Activated CD4-positive, alpha-beta memory T cell treated with anti-CD3 and anti-CD28 coated beads, Interleukin-2, amount 10 ng/mL, durations not matched to agents 7 days and 5 days (primary cell): ENCODE measurements around the gene ZSWIM1. TPM values are rescaled to one million over a fixed set of nuclear protein-coding genes. Genes with fewer than 3 reads are reported as not detected.
A peak's percentile ranks its signal among the peaks of the same experiment; 100 is the strongest.

Experiments used
- CTCF ChIA-PET: fragments of 350-600 bp; sonication (Branson Sonifier 250); formaldehyde crosslinking; loops from one replicate; lab custom pipeline; 2021; ENCODE audit warnings: antibody characterized with exemption, inconsistent platforms; lab: Charles Lee
- POLR2A ChIA-PET: fragments of 350-600 bp; sonication (Branson Sonifier 250); formaldehyde crosslinking; loops from one replicate; lab custom pipeline; 2021; ENCODE audit warnings: antibody characterized with exemption; lab: Charles Lee
- DNase-seq: peaks from one replicate; pipeline ENCODE4 v3.0.0-alpha.2; 2020
- H3K27ac Mint-ChIP-seq: one replicate; pipeline ENCODE4 v1.8.0; 2021; ENCODE audit warnings: mild to moderate bottlenecking, mixed read lengths
- H3K27me3 Mint-ChIP-seq: one replicate; pipeline ENCODE4 v1.8.0; 2021; ENCODE audit warnings: mixed read lengths
- H3K36me3 Mint-ChIP-seq: one replicate; pipeline ENCODE4 v1.8.0; 2021; ENCODE audit warnings: low read depth, mixed read lengths
- H3K4me1 Mint-ChIP-seq: one replicate; pipeline ENCODE4 v1.8.0; 2021; ENCODE audit warnings: mixed read lengths
- H3K4me3 Mint-ChIP-seq: one replicate; pipeline ENCODE4 v1.8.0; 2021; ENCODE audit warnings: mild to moderate bottlenecking, mixed read lengths
- H3K9me3 Mint-ChIP-seq: one replicate; pipeline ENCODE4 v1.8.0; 2021; ENCODE audit warnings: mixed read lengths
- total RNA-seq, 2 experiments: library from RNA; stranded (reverse); gene quantifications; one replicate each; pipeline ENCODE4 v1.2.3, GENCODE V29; 2021

Gene ZSWIM1
- total RNA-seq, 2 experiments from 2014 or later = 2.7 to 2.9 TPM

DNA sequence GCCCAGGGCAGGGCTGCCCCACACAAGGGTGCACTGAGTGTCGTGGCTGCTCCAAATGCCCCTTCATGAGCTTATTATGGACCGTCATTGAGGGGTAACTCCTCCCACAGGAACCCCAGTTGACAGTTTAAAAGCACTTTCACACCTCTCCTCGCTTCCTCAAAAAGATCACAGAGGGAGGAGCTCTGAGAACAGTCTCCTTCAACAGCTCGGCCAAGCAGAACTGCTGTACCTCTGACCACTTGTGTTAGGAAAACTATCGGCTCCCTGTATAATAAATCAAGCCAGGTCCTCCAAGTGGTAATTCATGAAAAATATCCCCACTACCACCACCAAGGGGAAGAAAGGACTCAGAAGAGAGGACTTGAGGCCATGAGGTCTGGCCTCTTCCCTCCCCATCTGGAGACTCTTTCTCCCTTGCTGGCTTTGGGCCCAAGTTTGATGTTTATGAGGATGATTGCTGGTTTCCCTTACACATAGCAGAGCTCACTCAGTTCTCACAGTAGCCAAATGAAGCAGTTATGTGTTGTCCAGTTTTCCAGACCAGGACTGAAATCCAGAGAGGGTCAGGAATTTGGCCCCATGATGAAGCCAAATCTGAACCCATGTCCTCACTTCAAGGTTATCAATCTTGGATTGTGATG is 38.7 kb upstream of the ZSWIM1 start:
- Mint-ChIP-seq H3K27me3 (no peaks in the 10 kb centered on the region), H3K4me1 (peaks cover 2% of the 10 kb centered on the region), H3K36me3 (peaks cover 24% of the 10 kb centered on the region), H3K4me3 (no peak overlapping the region), H3K27ac (no peak overlapping the region), H3K9me3 (no peaks in the 10 kb centered on the region)
- DNase-seq = no peak
- CTCF ChIA-PET = no interaction called here
- POLR2A ChIA-PET = interaction anchor here (0.9 kb wide), 1 partner anchor 14 kb away, joined by 3 read pairs; no protein-coding TSS in a partner anchor

DNA sequence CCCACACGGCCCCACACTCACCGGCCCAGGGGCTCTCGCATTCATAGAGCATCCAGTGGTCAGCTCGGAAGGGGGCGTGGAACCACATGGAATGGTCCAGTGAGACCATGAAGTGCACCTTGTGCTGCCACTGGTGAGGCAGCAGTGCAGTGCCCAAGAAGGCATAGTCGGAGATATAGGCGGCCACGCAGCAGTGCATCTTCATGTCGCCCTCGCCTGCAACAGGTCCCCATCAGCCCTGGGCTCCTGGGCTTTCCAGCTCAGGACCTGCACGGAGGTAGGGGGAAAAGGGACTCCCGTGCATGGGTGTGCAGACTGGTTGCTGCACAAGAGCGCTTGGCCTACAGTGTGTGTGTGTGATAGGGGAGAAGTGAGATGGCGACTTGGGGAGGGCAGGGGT is 37.5 kb upstream of the ZSWIM1 start:
- ChIA-PET CTCF (no interaction called here), POLR2A (no interaction called here)
- no peak for DNase-seq
- Mint-ChIP-seq H3K27ac (no peak overlapping the region), H3K36me3 (peaks cover 27% of the 10 kb centered on the region), H3K4me1 (peaks cover 2% of the 10 kb centered on the region), H3K4me3 (no peak overlapping the region), H3K27me3 (no peaks in the 10 kb centered on the region), H3K9me3 (no peaks in the 10 kb centered on the region)

DNA sequence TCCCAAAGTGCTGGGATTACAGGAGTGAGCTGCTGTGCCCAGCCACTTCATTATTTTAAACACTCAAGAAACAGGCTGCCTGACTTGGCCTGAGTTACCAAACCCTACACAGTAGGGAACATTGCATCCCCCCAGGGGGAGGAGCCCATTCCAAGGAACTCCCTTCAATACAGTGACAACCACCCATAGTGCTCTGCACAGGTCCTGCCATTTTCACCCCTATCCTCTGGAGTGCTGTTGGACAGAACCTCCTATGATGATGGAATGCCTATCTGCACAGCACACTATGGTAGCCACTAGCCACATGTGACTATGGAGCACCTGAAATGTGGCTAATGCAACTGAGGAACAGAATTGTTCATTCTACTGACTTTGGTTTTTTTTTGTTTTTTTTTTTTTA is 35.6 kb upstream of the ZSWIM1 start:
- H3K36me3 Mint-ChIP-seq = peaks cover 32% of the 10 kb centered on the region
- ChIA-PET CTCF (no interaction called here), POLR2A (interaction anchor here (1.2 kb wide), 1 partner anchor 12 kb away, joined by 3 read pairs; the partner anchor contains the start of genes ACOT8 and ZSWIM3)
- no peaks in the 10 kb centered on the region for H3K9me3 Mint-ChIP-seq
- H3K27me3 Mint-ChIP-seq = no peaks in the 10 kb centered on the region
- DNase-seq = no peak
- no peak overlapping the region for H3K27ac Mint-ChIP-seq
- peaks cover 2% of the 10 kb centered on the region for H3K4me1 Mint-ChIP-seq
- H3K4me3 Mint-ChIP-seq = no peak overlapping the region

DNA sequence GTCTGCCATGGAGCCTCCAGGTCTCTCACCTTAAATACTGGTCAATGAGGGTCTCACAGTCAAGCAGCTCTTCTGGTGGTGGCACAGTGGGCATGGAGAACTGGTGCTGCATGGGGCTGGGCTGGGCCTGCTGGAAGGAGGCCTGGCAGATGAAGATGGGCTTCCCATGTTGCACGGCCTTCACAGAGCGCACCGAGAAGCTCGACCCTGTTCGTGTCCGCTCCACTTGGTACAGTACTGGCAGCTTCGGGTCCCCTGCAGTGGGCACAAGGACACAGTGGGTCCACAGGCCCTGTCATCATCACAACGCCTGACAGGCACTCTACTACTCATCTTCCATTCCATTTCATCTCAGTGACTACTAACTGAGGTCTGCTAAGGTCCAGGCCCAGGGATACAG is 32.6 kb upstream of the ZSWIM1 start:
- no peak overlapping the region for H3K27ac Mint-ChIP-seq
- no peaks in the 10 kb centered on the region for H3K9me3 Mint-ChIP-seq
- H3K36me3 Mint-ChIP-seq = peaks cover 34% of the 10 kb centered on the region
- ChIA-PET CTCF (no interaction called here), POLR2A (interaction anchor here (3.1 kb wide), 1 partner anchor 9 kb away, joined by 11 read pairs; the partner anchor contains the start of genes ACOT8 and ZSWIM3)
- no peak overlapping the region for H3K4me3 Mint-ChIP-seq
- DNase-seq = no peak
- H3K4me1 Mint-ChIP-seq = peaks cover 3% of the 10 kb centered on the region
- H3K27me3 Mint-ChIP-seq = no peaks in the 10 kb centered on the region

DNA sequence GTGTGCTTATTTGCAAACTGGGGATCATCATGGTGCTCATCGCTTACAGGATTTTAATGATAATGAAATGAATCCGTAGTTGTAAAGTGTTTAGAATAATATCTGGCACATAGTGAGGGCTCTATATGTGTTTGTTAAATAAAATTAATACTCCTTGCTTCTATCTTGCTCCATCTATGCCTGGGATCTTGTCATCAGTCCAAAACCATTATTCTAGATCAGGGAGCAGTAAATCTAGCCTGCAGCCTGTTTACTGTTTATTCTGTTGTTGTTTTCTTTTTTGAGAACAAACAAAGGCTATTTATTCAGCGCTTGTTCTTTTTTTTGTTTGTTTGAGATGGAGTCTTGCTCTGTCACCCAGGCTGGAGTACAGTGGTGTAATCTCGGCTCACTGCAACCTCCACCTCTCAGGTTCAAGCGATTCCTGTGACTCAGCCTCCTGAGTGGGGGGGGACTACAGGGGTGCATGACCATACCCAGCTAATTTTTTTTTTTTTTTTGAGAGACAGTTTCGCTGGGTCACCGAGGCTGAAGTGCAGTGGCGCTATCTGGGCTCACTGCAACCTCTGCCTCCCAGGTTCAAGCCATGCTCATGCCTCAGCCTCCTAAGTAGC is 32.0 kb upstream of the ZSWIM1 start:
- H3K9me3 Mint-ChIP-seq = no peaks in the 10 kb centered on the region
- H3K27me3 Mint-ChIP-seq = no peaks in the 10 kb centered on the region
- ChIA-PET CTCF (no interaction called here), POLR2A (interaction anchor here (3.1 kb wide), 1 partner anchor 8 kb away, joined by 11 read pairs; the partner anchor contains the start of genes ACOT8 and ZSWIM3)
- no peak overlapping the region for H3K27ac Mint-ChIP-seq
- peaks cover 8% of the 10 kb centered on the region for H3K4me1 Mint-ChIP-seq
- H3K36me3 Mint-ChIP-seq = peaks cover 37% of the 10 kb centered on the region
- DNase-seq = no peak
- H3K4me3 Mint-ChIP-seq = no peak overlapping the region

DNA sequence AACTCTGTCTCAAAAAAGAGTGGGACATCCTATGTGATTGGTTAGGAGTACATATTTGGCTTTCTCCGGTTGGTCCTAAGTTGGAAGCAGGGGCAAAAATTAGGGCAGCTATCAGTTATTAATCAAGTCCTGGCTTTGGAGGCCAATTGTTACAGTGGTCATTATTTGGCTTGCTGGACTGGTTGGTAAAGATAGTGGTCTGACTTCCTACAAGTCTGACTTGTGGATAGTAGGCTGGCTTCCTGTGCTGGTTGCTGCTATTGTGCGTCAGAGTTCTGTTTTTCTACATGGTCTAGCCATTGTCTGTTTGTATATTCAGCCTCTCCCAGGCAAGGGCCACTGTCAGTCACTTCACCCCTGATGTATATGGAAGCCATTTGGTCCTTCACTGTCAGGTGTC is 30.8 kb upstream of the ZSWIM1 start:
- Mint-ChIP-seq H3K4me3 (no peak overlapping the region), H3K27ac (no peak overlapping the region), H3K27me3 (no peaks in the 10 kb centered on the region), H3K4me1 (peaks cover 15% of the 10 kb centered on the region), H3K9me3 (no peaks in the 10 kb centered on the region), H3K36me3 (peaks cover 35% of the 10 kb centered on the region)
- ChIA-PET CTCF (no interaction called here), POLR2A (no interaction called here)
- DNase-seq = no peak

DNA sequence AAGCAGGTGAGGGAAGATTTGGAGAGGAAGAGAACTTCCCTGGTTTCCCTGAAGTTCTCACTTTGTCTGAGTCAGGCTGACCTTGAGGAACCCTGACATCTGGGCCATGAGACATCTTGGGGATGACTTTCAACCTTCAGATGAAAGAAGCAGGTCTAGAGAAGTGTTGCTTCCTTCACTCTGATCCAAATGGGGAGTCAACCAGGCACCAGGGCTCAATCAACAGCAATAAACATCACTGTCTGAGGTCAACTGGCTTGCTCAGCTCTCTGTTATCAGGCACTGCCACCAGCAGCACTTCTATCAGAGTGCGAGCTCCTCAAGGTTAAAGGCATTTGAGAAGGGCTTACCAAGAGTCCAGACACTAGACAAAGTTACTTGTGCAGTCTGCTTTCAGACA is 30.1 kb upstream of the ZSWIM1 start:
- ChIA-PET POLR2A (no interaction called here), CTCF (interaction anchor here (0.7 kb wide), 1 partner anchor 17 kb away, joined by 3 read pairs; no protein-coding TSS in a partner anchor)
- Mint-ChIP-seq H3K27ac (no peak overlapping the region), H3K4me3 (no peak overlapping the region), H3K4me1 (peaks cover 20% of the 10 kb centered on the region), H3K9me3 (no peaks in the 10 kb centered on the region), H3K36me3 (peaks cover 35% of the 10 kb centered on the region), H3K27me3 (no peaks in the 10 kb centered on the region)
- DNase-seq = no peak

DNA sequence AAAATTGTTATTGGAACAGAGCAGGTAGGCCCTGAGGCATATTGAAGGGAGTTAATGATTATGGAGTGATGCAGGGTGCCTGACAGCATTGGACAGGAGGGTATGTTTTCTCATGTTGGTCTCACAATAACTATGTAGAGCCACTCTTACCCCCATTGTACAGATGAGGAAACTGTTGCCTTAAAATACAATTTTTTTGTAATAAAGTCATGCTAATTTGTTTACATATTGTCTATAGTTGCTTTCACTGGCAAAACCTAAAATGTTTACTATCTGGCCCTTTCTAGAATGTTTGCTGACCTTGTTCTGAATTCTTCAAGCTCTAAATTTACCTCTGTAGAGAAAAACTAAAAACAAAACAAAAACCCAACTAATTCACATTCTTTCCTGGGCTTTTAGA is 29.5 kb upstream of the ZSWIM1 start:
- POLR2A ChIA-PET = no interaction called here
- DNase-seq = no peak
- H3K4me1 Mint-ChIP-seq = peaks cover 24% of the 10 kb centered on the region
- CTCF ChIA-PET = interaction anchor here (0.7 kb wide), 1 partner anchor 17 kb away, joined by 3 read pairs; no protein-coding TSS in a partner anchor
- peaks cover 30% of the 10 kb centered on the region for H3K36me3 Mint-ChIP-seq
- no peak overlapping the region for H3K27ac Mint-ChIP-seq
- no peak overlapping the region for H3K4me3 Mint-ChIP-seq
- no peaks in the 10 kb centered on the region for H3K27me3 Mint-ChIP-seq
- H3K9me3 Mint-ChIP-seq = no peaks in the 10 kb centered on the region

DNA sequence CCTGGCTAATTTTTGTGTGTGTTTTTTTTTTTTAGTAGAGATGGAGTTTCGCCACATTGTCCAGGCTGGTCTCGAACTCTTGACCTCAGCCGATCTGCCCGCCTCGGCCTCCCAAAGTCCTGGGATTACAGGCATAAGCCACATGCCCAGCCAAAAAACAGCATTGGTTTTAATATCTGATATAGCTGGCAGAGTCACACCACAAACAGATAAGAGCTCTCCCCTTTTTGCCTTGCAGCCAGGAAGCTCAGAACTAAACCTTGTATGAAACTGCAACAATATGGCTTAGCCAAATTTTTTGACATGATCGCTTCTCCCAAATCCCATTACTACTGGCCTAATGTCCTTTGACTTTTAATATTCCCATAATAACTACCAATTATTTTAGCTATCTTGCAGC is 28.7 kb upstream of the ZSWIM1 start:
- DNase-seq = no peak
- H3K4me1 Mint-ChIP-seq = peaks cover 27% of the 10 kb centered on the region
- ChIA-PET CTCF (interaction anchor here (1.0 to 1.2 kb wide), 2 partner anchors 30 to 118 kb away, joined by 3 to 5 read pairs; no protein-coding TSS in a partner anchor), POLR2A (interaction anchor here (1.1 kb wide), 1 partner anchor 39 kb away, joined by 4 read pairs; no protein-coding TSS in a partner anchor)
- H3K9me3 Mint-ChIP-seq = no peaks in the 10 kb centered on the region
- H3K36me3 Mint-ChIP-seq = peaks cover 30% of the 10 kb centered on the region
- H3K27me3 Mint-ChIP-seq = no peaks in the 10 kb centered on the region
- no peak overlapping the region for H3K4me3 Mint-ChIP-seq
- H3K27ac Mint-ChIP-seq = no peak overlapping the region

DNA sequence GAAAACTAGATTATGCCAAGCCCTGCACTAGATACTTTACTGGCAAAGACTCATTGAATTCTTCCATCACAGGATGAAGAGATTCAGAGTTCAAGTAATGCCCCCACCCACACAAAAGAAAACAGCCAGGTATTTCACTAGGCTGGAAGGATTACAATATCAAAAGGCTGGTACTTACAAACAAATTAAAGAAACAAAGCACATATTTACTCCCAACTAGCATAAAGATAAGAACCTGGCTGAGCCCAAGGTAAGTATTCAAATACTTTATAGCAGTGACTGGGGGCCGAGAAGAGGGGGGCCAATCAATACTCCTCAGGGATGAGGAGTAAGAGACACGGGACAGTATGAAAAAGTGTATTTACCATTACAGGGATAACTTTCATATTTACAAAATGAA is 27.5 kb upstream of the ZSWIM1 start:
- Mint-ChIP-seq H3K4me3 (no peak overlapping the region), H3K27me3 (no peaks in the 10 kb centered on the region), H3K36me3 (peaks cover 28% of the 10 kb centered on the region), H3K9me3 (no peaks in the 10 kb centered on the region), H3K4me1 (peaks cover 38% of the 10 kb centered on the region), H3K27ac (no peak overlapping the region)
- CTCF ChIA-PET = interaction anchor here (1.0 kb wide), 1 partner anchor 117 kb away, joined by 5 read pairs; no protein-coding TSS in a partner anchor
- DNase-seq = no peak
- POLR2A ChIA-PET = no interaction called here

DNA sequence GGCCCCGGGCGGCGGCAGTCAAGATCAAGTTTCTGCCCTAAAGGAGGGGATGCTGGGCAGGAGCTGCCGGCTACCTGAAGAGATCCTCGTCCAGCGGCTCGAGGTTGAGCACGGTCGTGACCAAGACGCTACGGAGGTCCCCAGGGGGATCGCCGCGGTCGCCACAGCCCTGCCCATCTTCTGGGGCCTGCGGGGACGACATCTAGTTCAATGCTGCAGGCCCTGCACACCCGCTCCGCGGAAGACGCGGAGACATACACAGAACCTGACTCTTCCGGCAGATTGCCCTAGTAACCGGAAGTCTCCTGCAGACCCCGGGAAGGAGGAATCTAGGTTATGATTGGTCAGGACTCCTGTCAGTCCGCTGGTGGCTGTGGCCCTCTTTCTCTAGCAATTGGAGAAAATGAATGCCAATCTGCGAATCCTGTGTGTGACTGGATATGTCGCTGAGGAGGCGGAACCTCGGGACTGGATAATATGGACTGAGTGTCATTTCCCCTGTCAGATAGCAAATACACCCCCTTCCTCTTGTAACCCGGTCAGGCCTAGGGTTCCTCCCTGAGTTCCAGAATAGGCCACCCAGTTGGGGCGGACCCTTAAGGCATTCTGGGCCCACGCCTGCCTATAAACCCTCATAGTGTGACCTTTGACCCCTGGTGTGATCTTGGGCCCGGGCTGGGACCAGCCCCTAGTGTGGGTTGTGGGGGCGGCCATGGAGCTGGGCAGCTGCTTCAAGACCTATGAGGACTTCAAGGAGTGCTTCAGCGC is 23.7 kb upstream of the ZSWIM1 start, which contains the start of the genes ACOT8 and ZSWIM3:
Gene ACOT8 (minus strand): TSS at position 279 of the 768 bp plus-strand sequence. CDS start 77 bp downstream, at position 202.
Gene ZSWIM3 (plus strand): TSS at position 501 of the 768 bp plus-strand sequence. CDS start 212 bp downstream, at position 713.
- H3K36me3 Mint-ChIP-seq = peaks cover 27% of the 10 kb centered on the region
- H3K9me3 Mint-ChIP-seq = no peaks in the 10 kb centered on the region
- H3K4me1 Mint-ChIP-seq = peaks cover 55% of the 10 kb centered on the region
- POLR2A ChIA-PET = interaction anchor here (0.9 to 4.7 kb wide), 27 partner anchors 10 to 507 kb away, joined by 3 to 41 read pairs (median 5); partner anchors contain the start of genes CTSA, DNTTIP1, NEURL2 and PCIF1
- peak; percentile 96 for DNase-seq
- no peaks in the 10 kb centered on the region for H3K27me3 Mint-ChIP-seq
- peak within 1 kb of the TSS; percentile 98 for H3K4me3 Mint-ChIP-seq
- CTCF ChIA-PET = interaction anchor here (1.1 to 2.4 kb wide), 6 partner anchors 28 to 157 kb away, joined by 3 to 12 read pairs (median 4); no protein-coding TSS in a partner anchor
- H3K27ac Mint-ChIP-seq = peak within 1 kb of the TSS; percentile 99

DNA sequence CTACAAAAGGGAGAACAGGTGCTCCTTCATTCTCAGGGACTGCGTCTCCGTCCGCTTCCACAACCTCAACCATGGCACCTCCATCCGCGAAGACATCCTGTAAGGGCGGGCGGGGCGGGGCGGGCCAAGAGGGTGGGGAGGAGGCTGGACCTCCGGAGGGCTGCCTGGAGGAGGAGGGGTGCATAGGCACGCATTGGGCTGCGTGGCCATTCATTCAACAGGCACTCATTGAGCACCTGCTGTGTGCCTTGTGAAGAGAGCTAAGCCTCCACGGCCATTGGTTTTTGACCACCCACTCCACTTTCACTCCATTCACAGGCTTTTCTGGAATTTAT is 23.2 kb upstream of the ZSWIM1 start:
- Mint-ChIP-seq H3K27ac (peak overlapping the region; percentile 99), H3K4me1 (peaks cover 52% of the 10 kb centered on the region), H3K9me3 (no peaks in the 10 kb centered on the region), H3K4me3 (peak overlapping the region; percentile 98), H3K27me3 (no peaks in the 10 kb centered on the region), H3K36me3 (peaks cover 24% of the 10 kb centered on the region)
- peak; percentile 65 for DNase-seq
- ChIA-PET CTCF (interaction anchor here (1.1 to 1.4 kb wide), 2 partner anchors 112 to 157 kb away, joined by 3 to 4 read pairs; no protein-coding TSS in a partner anchor), POLR2A (interaction anchor here (0.6 to 4.7 kb wide), 20 partner anchors 11 to 130 kb away, joined by 3 to 41 read pairs (median 5); partner anchors contain the start of genes PCIF1, UBE2C, ZNF335 and ZSWIM1)
